LHCN-M2 (cell line): ENCODE data around the gene KLRC3. TPM values are rescaled to one million over a fixed set of nuclear protein-coding genes. Genes with fewer than 3 reads are reported as not detected.
"Not testable (repeated sequence)": the region's sequence is repeated elsewhere in the genome, so short reads cannot be mapped to it uniquely, and the experiment has no call there.

Experiments
- DNase-seq: peaks from one replicate; pipeline ENCODE4 v3.0.0-alpha.2; 2012; ENCODE audit warnings: low read depth
- polyA plus RNA-seq: library from polyadenylated mRNA; unstranded; fragments of >200 nt; gene quantifications from one replicate; pipeline ENCODE4 v1.2.1, GENCODE V29; 2012; ENCODE audit warnings: missing spikeins
- total RNA-seq: library from RNA; depleted of rRNA; stranded (reverse); fragments of >200 nt; gene quantifications from 2 replicates; pipeline ENCODE4 v1.2.3, GENCODE V29; 2014; rRNA removed

KLRC3 gene
- 0.63 TPM in 1 of 2 replicates, not detected in the other for total RNA-seq
- not detected for polyA plus RNA-seq

DNA sequence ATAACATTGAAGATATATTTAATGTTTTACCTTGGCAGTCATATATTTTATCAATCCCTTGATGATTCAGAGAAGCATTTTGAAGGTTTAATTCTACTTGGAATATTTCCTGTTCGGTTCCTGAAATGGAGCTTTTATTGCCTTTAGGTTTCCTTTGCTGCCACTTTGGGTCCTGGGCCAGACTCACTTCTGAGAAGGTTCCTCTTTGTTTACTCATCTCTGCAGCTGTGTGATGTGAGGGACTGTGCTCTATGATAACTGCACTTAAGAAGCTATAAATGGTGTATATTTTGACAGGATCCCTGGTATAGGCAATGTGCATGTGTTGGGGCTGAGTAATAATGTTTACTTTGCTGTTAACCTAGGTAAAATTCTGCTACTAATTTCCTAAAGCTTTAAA, at the start of gene KLRC3:
KLRC3 (minus strand) TSS at position 262 of the 400 bp plus-strand sequence; CDS start at position 217, 45 bp downstream.
- DNase-seq: peak; percentile 53

DNA sequence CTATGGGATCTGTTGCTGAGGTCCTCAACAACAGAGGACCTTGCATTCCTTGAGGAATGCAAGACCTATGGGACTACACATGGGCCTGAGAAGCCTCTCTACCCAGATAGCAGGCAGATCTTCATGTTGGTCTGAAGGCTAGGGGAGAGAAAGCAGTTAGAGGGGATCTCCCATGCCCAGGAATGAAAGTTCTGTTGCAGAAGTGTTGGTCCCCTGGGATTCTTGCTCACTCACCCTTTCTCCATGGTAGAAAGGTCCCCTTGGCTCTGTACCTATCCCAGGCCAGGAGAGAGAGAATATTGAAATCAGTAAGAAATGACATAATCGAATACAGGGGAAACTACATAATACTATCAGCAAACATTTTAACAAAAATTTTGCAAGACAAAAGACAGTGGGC, 49.3 kb upstream of the KLRC3 start:
- no peak for DNase-seq

DNA sequence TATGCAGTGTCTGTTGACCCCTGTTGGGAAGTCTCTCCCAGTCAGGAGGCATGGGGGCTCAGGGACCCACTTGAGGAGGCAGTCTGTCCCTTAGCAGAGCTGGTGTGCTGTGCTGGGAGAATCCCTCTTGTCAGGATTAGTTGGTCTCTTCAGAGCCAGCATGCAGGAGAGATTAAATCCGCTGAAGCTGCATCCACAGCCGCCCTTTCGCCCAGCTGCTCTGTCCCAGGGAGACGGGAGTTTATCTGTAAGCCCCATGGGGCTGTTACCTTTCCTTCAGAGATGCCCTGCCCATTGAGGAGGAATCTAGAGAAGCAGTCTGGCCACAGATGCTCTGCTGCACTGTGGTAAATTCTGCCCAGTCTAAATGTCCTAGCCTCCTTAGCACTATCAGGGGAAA, 45.9 kb upstream of the KLRC3 start:
- no peak for DNase-seq

DNA sequence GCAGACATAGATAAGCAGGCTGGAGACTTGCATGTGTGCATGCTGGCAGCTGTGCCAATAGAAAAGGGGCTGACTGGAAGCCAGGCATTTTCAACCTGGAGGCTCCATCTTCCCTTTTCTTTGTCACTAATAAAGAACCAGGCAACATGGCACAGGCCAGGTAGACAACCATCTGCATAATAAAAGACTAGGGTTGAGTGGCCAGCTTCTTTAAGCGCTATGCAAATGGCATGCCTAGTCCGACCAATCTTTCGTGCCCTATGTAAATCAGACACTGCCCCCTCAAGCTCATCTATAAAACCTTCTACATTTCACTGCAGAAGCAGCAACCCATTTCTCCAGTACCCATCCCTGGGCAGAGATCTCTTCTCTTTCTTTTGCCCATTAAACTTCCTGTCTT, 37.4 kb upstream of the KLRC3 start:
- DNase-seq: no peak

DNA sequence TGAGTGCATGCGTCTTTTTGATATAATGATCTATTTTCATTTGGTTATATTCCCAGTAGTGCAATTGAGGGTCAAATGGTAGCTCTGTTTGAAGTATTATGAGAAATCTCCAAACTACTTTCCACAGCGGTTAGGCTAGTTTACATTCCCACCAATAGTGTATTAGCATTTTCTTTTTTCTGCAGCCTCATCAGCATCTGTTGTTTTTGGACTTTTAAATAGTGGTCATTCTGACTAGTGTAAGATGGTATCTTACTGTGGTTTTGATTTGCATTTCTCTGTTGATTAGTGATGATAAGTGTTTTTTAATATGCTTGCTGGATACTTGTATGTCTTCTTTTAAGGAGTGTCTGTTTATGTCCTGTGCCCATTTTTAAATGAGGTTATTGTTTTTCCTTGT, 36.5 kb upstream of the KLRC3 start:
- DNase-seq: no peak

DNA sequence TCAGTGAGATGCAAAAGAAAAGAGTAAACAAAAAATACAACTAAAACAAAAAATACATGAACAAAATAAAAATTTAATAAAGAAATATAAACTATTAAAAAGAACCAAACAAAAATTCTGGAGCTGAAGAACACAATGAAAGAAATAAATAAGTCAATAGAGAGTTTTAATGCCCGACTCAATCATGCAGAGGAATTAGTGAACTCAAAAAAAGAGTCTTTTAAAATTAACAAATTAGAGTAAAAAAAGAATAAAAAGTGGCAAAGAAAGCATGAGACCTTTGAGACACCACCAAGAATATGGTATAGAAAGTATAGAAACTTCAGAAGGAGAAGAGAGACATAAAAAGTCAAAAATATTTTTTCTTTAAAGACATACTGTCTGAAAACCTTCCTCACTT, 35.4 kb upstream of the KLRC3 start:
- DNase-seq: no peak

GRCh38 chr12:10454531-10454930, 34.1 kb upstream of the KLRC3 start:
- DNase-seq: no peak

- no peak for DNase-seq
Measured at GRCh38 chr12:10453156-10453555, 32.8 kb upstream of the KLRC3 start, which contains the start of gene KLRC1. TSS of gene KLRC1 (minus strand) at chr12:10453377. CDS start at chr12:10451156, 2,221 bp downstream.

DNA sequence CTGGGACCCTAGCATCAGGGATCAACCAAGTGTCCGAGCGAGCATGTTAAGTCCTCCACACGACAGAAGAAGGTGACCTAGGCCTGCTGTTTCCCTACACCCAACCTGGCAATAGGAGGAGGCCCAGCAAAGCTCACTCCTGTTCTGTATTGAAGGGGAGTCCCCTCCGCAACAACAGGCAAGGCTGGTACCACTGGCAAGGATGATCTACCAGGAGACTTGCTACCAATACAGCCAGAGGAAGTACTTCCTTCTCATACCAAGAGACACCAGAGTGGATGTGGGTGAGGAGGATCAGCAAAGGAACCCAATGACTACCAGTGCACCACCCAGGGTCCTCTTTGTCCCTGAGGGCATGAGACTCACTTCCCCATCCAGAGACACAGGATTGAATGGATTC, 27.8 kb upstream of the KLRC3 start:
- no peak for DNase-seq

- DNase-seq: peak; percentile 59
Measured at GRCh38 chr12:10446052-10446451, 25.7 kb upstream of the KLRC3 start.

DNA sequence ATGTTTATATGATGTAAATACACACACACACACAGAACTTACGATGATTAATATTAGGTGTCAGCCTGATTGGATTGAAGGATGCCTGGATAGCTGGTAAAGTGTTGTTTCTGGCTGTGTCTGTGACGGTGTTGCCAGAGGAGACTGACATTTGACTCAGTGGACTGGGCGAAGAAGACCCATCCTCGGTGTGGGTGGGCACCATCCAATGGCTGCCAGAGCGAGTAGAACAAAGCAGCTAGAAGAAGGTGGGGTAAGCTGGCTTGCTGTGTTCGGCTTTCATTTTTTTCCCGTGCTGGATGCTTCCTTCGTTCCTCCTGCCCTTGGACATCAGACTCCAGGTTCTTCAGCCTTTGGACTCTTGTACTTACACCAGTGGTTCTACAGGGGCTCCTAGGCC, 20.7 kb upstream of the KLRC3 start:
- not testable (repeated sequence) for DNase-seq

DNA sequence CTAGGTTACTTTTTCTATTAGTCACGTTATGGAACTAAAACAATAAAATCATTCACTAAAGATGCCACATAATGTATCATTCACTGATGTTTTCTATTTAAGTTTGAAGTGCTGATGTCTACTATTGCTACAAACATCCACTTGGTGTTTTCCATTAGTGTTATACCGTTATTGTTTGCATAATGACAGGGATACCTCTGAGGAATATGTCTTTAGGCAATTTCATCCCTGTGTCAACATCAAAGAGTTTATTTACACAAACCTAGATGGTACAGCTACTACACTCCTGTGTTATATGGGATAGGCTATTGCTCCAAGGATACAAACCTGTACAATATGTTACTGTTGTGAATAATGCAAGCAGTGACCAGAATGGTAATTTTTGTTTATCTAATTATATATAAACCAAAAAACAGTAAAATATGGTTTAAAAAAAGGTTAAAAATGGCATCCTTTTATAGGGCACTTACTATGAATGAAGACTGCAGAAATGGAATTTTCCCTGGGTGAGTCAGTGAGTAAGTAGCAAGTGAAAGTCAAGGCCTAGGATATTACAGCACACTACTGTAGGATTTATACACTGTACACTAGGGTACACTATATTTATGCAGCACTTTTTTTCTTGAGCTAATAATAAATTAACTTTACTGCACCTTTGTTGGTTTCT, 19.3 kb upstream of the KLRC3 start:
- not testable (repeated sequence) for DNase-seq

DNA sequence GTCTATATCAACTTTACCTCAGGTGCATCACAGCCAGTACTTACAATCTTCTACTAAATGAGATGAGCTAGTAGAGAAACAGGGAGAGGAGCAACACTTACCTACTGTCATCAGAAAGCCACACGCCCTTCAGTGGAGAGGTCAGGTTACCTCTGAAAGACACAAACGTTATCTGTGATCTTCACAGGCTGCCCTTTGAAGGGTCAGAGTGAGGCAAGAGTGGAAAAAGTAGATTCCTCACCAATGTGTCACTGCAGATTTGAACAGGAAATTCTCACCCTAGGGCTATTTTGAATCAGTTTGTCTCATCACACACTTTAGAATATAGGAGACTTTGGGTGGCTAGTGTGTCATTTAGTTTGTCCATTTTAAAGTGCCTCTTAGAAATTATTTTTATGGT, 17.2 kb upstream of the KLRC3 start:
- DNase-seq: not testable (repeated sequence)

GRCh38 chr12:10435816-10436215, 15.4 kb upstream of the KLRC3 start, which contains the start of gene KLRC2:
TSS of gene KLRC2 (minus strand) at chr12:10436010. CDS start at chr12:10435986, 24 bp downstream.
- DNase-seq: peak; percentile 57

DNA sequence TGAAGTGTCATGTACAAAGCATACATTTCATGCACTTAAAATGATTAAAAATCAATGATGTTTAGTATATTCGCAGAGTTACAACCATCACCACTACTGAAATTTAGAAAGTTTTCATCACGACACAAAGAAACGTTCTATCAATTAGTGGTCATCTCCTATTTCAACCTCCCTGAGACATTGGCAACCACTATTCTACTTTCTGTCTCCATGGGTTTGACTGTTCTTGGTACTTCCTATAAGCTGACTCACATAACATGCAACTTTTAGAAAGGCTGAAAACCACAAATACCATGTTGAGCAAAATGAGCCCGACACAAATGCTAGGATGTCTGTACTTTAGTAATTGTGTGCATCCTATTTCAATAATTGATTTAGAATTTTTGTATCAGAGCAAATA, 10.2 kb upstream of the KLRC3 start:
- peak; percentile 46 for DNase-seq

- not testable (repeated sequence) for DNase-seq
Measured at GRCh38 chr12:10425938-10426337, 5.5 kb upstream of the KLRC3 start.

DNA sequence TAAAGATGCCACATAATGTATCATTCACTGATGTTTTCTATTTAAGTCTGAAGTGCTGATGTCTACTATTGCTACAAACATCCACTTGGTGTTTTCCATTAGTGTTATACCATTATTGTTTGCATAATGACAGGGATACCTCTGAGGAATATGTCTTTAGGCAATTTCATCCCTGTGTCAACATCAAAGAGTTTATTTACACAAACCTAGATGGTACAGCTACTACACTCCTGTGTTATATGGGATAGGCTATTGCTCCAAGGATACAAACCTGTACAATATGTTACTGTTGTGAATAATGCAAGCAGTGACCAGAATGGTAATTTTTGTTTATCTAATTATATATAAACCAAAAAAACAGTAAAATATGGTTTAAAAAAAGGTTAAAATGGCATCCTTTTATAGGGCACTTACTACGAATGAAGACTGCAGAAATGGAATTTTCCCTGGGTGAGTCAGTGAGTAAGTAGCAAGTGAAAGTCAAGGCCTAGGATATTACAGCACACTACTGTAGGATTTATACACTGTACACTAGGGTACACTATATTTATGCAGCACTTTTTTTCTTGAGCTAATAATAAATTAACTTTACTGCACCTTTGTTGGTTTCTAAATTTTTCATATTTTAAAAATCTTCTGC, 4.0 kb upstream of the KLRC3 start:
- not testable (repeated sequence) for DNase-seq

DNA sequence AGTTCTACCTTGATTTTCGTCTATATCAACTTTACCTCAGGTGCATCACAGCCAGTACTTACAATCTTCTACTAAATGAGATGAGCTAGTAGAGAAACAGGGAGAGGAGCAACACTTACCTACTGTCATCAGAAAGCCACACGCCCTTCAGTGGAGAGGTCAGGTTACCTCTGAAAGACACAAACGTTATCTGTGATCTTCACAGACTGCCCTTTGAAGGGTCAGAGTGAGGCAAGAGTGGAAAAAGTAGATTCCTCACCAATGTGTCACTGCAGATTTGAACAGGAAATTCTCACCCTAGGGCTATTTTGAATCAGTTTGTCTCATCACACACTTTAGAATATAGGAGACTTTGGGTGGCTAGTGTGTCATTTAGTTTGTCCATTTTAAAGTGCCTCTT, 1.8 kb upstream of the KLRC3 start:
- DNase-seq: not testable (repeated sequence)

DNA sequence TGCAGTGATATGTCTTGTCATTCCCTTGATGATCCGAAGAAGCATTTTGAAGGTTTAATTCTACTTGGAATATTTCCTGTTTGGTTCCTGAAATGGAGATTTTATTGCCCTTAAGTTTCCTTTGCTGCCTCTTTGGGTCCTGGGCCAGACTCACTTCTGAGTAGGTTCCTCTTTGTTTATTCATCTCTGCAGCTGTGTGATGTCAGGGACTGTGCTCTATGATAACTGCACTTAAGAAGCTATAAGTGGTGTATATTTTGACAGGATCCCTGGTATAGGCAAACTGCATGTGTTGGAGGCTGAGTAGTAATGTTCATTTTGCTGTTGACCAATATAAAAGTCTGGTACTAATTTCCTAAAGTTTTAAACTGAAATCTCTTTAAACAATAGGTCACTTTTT, 11.0 kb downstream of the KLRC3 start, which contains the start of gene KLRC4:
KLRC4 (minus strand) TSS at position 366 of the 400 bp plus-strand sequence; CDS start at position 184, 182 bp downstream.
- DNase-seq: peak; percentile 62

GRCh38 chr12:10408842-10409241, 11.6 kb downstream of the KLRC3 start:
- DNase-seq: no peak

- no peak for DNase-seq
Measured at GRCh38 chr12:10406725-10407124, 13.7 kb downstream of the KLRC3 start.

DNA sequence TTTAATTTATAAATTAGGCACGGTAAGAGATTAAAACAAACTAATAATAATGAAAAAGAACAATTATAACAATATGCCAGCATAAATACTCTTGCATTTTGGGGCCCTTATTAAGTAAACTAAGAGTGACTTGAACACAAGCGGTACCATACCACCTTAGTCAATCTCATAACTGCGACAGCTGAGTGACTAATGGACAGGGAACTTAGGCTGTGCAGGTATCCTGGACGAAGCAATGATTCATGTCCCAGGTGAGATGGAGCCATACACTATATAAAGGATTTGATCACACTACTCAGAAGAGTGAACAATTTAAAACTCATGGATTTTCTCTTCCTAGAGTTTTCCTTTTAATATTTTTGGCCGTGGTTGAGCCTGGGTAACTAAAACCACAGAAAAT, 15.1 kb downstream of the KLRC3 start:
- DNase-seq: no peak

- DNase-seq: no peak
Measured at GRCh38 chr12:10404798-10405197, 15.6 kb downstream of the KLRC3 start.
